ENCODE results near the gene PPP1R14C.
A peak's percentile ranks its signal among the peaks of the same experiment; 100 is the strongest.

The PPP1R14C gene, protein sequence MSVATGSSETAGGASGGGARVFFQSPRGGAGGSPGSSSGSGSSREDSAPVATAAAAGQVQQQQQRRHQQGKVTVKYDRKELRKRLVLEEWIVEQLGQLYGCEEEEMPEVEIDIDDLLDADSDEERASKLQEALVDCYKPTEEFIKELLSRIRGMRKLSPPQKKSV

DNA sequence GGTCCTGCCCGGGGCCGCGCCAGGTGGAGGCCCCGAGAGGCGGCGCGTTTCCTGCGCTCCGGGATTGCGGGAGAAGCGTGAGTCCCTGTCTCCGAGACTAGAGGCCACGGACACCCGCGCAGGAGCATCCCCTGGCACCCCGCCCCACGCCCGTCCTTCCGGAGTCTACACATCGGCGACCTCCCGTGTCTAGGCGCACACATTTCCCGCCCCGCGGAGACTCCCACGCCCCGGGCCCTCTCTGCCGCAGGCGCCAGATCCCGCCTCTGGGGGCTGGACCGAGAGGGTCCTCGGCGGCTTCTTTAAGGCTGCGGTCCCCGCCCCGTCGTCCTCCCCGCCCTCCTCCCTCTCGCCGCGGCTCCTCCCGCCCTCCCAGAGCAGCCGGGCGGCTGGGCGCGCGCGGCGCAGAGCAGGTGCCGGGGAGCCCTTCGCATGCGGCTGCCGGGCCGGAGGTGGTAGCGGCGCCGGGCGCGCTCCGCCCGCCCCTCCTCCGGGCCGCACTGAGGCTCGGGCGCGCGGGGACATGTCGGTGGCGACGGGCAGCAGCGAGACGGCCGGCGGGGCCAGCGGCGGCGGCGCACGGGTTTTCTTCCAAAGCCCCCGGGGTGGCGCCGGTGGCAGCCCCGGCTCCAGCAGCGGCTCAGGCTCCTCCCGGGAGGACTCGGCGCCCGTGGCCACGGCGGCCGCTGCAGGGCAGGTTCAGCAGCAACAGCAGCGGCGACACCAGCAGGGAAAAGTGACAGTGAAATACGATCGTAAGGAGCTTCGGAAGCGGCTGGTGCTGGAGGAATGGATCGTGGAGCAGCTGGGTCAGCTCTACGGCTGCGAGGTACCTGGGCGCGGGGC, at the start of gene PPP1R14C:
PPP1R14C (plus strand) TSS at position 375 of the 846 bp plus-strand sequence; CDS start at position 524, 149 bp downstream.
- H3K27me3 Mint-ChIP-seq, result peaks cover 99% of the 10 kb centered on the region
- DNase-seq (peak; percentile 21 to 30), ATAC-seq (peak; percentile 80)
- peaks cover 22% of the 10 kb centered on the region for H3K4me1 Mint-ChIP-seq
- H3K9me3 Mint-ChIP-seq, result peaks cover 2 to 7% of the 10 kb centered on the region in 2 donors
- H3K4me3 Mint-ChIP-seq, result peak within 1 kb of the TSS; percentile 57 to 61
- no peak within 1 kb of the TSS for H3K27ac Mint-ChIP-seq

DNA sequence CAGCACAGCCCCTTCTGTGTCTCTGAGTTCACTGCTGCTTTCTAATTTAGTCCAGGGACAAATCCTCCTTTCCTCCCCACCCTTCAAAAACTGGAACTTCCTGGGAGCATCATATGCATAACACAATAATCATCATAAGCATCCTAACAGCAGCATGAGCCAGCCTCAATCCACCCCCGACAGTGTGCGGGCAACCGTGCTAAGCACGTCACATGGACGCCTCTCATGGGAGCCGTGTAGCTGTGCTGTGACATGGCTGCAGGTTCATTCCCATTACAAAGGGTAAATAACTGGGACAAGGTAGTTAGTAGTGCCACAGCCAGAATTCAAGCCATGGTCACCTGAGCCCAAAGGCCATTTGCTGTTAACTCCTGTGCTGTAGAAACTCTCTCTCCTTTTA, 49.4 kb upstream of the PPP1R14C start:
- peaks cover 34% of the 10 kb centered on the region for H3K27me3 Mint-ChIP-seq
- H3K9me3 Mint-ChIP-seq, result no peaks in the 10 kb centered on the region
- DNase-seq (no peak), ATAC-seq (no peak)
- no peaks in the 10 kb centered on the region for H3K4me1 Mint-ChIP-seq
- H3K27ac Mint-ChIP-seq, result no peak overlapping the region
- no peak overlapping the region for H3K4me3 Mint-ChIP-seq

DNA sequence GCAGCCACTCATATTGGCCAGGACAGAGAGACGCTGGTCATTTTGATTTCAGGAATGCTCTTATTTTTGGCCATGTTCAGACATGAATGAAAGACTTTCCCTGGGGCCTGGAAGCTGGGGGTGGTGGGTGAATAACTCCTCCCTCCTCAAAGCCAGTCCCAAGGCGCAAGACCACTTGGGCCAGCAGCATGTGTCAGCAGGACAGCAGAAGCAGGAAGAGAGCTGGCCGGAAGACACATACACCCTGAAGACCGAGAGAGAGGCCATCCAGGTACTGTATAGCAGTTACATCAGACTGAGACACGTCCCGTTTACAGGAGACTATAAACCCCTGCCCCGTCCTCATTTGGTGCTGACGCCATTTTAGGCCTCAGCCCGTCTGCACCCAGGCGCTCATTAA, 44.7 kb upstream of the PPP1R14C start:
- DNase-seq (no peak), ATAC-seq (no peak)
- H3K27ac Mint-ChIP-seq, result no peak overlapping the region
- H3K4me3 Mint-ChIP-seq, result no peak overlapping the region
- peaks cover 27% of the 10 kb centered on the region for H3K27me3 Mint-ChIP-seq
- no peaks in the 10 kb centered on the region for H3K9me3 Mint-ChIP-seq
- H3K4me1 Mint-ChIP-seq, result no peaks in the 10 kb centered on the region

DNA sequence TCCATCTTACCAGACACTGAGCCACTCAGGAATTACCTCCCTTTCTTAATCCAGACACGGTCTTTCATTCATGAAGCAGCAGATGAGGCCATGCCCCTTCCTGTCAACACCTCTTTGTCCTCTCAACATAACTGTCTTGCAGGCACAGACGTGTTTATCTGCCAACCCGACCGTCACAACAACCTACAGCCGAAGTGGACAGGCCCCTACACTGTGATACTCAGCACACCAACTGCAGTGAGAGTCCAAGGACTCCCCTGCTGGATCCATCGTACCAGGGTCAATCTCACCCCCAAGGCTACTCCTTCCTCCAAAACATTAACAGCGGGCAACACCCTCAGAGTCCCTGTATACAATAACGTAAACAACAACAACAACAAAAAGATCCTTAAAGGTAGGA, 43.3 kb upstream of the PPP1R14C start:
- Mint-ChIP-seq H3K9me3 (no peaks in the 10 kb centered on the region), H3K4me1 (no peaks in the 10 kb centered on the region), H3K4me3 (no peak overlapping the region), H3K27ac (no peak overlapping the region), H3K27me3 (peaks cover 16% of the 10 kb centered on the region)
- DNase-seq (no peak), ATAC-seq (no peak)

DNA sequence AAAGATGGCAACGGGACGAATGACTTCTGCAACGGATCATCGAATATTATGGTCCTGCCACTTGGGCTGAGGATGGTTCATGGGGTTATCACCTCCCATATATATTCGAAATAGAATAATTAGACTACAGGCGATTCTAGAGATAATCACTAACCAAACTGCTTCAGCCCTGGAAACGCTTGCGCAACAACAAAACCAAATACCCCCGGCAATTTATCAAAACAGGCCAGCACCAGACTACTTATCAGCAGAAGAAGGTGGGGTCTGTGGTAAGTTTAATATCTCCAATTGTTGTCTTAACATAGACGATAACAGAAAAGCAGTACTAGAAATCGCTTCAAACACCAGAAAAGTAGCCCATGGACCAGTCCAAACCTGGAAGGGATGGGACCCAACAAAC, 42.9 kb upstream of the PPP1R14C start:
- Mint-ChIP-seq H3K4me1 (no peaks in the 10 kb centered on the region), H3K4me3 (no peak overlapping the region), H3K27me3 (peaks cover 12% of the 10 kb centered on the region), H3K27ac (no peak overlapping the region), H3K9me3 (no peaks in the 10 kb centered on the region)
- DNase-seq (no peak), ATAC-seq (no peak)

DNA sequence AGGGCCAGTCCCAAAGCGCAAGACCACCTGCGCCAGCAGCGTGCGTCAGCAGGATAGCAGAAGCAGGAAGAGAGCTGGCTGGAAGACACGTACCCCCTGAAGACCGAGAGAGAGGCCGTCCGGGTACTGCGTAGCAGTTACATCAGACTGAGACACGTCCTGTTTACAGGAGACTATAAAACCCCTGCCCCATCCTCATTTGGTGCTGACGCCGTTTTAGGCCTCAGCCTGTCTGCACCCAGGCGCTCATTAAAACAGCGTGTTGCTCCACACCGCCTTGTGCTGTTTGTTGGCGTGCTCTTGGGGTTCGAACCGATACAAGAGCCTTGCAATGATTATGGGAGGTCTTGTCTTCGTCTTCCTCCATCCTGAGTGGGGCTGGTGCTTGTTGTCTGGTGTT, 42.1 kb upstream of the PPP1R14C start:
- ATAC-seq (no peak), DNase-seq (no peak)
- Mint-ChIP-seq H3K4me1 (no peaks in the 10 kb centered on the region), H3K27ac (no peak overlapping the region), H3K27me3 (peaks cover 4% of the 10 kb centered on the region), H3K9me3 (no peaks in the 10 kb centered on the region), H3K4me3 (no peak overlapping the region)

DNA sequence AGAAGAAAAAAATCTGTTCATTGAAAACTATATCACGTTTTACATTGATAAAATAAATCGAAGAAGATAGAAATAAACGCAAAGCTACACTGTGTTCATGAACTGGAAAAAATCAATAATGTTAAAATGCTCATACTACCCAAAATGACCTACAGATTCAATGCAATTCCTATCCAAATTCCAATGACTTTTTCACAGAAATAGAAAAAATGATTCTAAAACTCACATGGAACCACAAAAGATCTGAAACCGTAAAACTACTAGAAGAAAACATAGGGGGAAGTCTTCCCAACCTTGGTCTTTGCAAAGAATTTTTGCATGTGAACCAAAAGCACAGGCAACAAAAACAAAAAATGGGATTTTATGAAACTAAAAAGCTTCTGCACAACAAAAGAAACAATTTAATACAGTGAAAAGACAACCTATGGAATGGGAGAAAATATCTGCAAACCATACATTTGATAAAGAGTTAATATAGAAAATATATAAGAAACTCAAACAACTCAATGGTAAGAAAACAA, 40.0 kb upstream of the PPP1R14C start:
- ATAC-seq, result no peak
- Mint-ChIP-seq H3K27ac (no peak overlapping the region), H3K4me1 (no peaks in the 10 kb centered on the region), H3K4me3 (no peak overlapping the region), H3K9me3 (no peaks in the 10 kb centered on the region), H3K27me3 (no peaks in the 10 kb centered on the region)
- DNase-seq, result no peak

DNA sequence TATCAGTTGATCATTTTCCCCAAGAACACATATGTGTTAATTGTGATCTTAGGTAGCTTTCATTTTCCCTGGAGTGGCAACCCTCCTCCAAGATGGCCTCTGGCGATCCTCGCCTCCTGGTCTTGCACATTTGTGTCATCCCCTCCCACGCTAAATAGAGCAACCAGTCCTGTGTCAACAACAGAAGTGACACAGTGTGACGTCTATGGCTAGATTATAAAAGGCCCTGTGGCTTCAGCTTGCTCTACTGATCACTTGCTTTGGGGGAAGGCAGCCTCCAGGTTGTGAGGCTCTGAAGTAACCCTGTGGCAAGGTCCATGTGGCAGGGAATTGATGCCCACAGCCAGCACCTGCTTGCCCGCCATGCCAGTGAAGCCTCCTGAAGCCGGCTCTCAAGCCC, 30.6 kb upstream of the PPP1R14C start:
- no peak for DNase-seq
- no peak for ATAC-seq
- Mint-ChIP-seq H3K9me3 (no peaks in the 10 kb centered on the region), H3K4me3 (no peak overlapping the region), H3K4me1 (no peaks in the 10 kb centered on the region), H3K27ac (no peak overlapping the region), H3K27me3 (no peaks in the 10 kb centered on the region)

DNA sequence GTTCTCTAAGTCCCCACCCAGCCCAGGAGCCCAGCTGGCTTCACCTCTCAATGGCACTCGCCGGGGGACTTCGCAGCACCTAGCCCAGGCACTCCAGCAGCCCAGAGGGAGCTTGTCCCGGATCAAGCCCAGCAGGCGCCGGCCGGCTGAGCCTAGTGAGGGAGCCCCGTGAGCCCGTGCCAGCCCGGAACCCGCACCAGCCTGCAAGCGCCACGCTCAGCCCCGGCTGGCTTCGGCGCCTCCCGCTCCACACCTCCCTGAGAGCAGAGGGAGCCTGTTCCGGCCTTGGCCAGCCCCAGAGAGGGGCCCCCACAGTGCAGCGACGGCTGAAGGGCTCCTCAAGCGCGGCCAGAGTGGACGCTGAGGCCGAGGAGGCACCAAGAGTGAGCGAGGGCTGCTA, 27.1 kb upstream of the PPP1R14C start:
- Mint-ChIP-seq H3K27me3 (no peaks in the 10 kb centered on the region), H3K4me3 (no peak overlapping the region), H3K4me1 (peaks cover 7% of the 10 kb centered on the region), H3K27ac (no peak overlapping the region), H3K9me3 (no peaks in the 10 kb centered on the region)
- DNase-seq (no peak), ATAC-seq (no peak)

DNA sequence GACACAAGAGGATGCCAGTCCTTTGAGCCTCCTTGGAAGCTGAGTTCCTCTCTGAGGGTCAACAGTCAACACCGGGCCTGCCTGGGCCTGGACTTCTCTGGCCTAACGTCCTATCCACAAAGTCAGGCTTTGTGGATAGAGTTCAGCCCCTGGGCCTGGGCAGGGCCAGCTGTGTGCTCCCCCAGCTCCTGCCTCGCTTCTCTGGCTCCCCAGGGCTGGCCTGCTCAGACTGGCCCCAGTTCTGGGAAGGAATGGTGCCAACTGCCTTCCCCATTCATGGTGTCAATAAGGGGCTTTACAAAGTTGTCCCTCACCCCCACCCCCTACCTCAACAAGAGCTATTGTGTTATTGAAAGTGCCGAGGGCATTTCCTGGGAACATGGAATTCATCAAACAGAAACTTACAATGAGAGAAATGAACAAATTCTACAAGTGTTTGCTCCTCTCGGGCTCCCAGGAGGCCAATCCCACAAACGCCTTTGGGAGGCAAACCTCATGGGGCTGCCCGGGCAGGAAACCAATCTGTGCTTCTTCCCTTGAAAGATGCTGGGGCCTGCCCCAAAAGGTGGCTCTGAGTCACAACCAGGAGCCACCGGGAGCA, 26.5 kb upstream of the PPP1R14C start:
- Mint-ChIP-seq H3K4me1 (peaks cover 7% of the 10 kb centered on the region), H3K9me3 (no peaks in the 10 kb centered on the region), H3K27ac (no peak overlapping the region), H3K27me3 (no peaks in the 10 kb centered on the region), H3K4me3 (no peak overlapping the region)
- ATAC-seq (no peak), DNase-seq (no peak)

DNA sequence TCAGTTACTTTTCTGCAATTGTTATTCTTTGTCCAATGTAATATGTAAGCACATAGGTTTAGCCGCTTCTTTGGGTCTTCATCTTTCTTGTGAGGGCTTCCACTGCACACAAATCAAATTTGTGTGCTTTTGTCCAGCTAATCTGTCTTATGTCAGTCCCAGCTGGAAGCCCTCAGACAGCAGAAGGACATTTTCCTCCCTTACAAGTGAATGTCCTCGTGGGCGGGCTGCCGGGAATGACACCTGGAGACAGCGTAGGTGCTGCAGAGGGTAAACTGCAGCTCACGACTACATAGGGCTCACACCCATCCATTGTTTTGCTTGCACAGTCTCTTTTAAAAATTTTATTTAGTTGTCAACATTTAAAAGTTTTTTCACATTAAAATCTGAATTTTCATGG, 24.6 kb upstream of the PPP1R14C start:
- no peak overlapping the region for H3K4me3 Mint-ChIP-seq

DNA sequence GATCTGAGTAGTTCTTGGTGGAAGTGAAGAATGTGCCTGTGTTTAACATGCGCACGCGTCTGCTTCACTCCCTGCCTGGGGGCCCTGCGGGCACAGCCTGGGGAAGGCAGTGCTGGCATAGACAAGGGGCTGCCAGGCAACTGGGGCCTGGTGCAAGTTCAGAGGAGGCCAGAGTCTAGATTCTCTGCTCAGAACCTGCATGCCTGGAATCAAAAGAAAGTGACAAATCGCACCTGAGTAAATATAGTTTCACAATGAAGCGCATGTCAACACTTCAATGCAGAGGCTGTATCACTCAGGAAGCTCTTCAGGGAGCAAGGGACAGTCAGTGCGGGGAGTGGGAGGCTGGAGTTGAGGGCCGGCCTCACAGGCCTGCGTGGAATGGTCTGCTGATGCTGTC, 24.2 kb upstream of the PPP1R14C start:
- Mint-ChIP-seq H3K9me3 (no peaks in the 10 kb centered on the region), H3K27ac (no peak overlapping the region), H3K4me1 (peaks cover 7% of the 10 kb centered on the region), H3K27me3 (peaks cover 22% of the 10 kb centered on the region), H3K4me3 (no peak overlapping the region)
- DNase-seq, result no peak
- no peak for ATAC-seq

More for the DNA sequence above, 24.6 kb upstream of the PPP1R14C start:
- H3K9me3 Mint-ChIP-seq, result no peaks in the 10 kb centered on the region
- peaks cover 18% of the 10 kb centered on the region for H3K27me3 Mint-ChIP-seq
- no peak for ATAC-seq
- H3K4me1 Mint-ChIP-seq, result peaks cover 7% of the 10 kb centered on the region
- DNase-seq, result no peak
- no peak overlapping the region for H3K27ac Mint-ChIP-seq

DNA sequence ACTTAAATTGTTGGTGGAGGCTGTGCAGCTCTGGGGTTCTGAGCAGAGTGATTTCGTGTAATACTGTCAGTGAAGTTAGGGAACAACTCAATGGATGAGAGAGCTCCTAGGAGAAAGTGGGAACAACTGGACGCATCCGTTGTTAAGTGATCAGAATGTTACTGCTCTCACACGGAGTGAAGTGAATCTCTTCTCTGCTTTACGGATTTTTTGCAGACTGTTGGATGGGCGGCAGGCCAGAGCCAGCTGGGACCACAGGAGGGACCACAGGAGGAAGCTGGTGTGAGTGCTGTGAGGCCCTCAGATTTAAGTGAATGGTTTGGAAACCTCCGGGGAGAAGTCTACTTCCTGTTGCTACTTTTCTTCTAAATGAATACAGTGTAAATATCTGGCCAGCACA, 23.7 kb upstream of the PPP1R14C start:
- Mint-ChIP-seq H3K27me3 (peaks cover 28% of the 10 kb centered on the region), H3K4me3 (no peak overlapping the region), H3K4me1 (peaks cover 7% of the 10 kb centered on the region), H3K27ac (no peak overlapping the region), H3K9me3 (no peaks in the 10 kb centered on the region)
- ATAC-seq, result no peak
- DNase-seq, result no peak

DNA sequence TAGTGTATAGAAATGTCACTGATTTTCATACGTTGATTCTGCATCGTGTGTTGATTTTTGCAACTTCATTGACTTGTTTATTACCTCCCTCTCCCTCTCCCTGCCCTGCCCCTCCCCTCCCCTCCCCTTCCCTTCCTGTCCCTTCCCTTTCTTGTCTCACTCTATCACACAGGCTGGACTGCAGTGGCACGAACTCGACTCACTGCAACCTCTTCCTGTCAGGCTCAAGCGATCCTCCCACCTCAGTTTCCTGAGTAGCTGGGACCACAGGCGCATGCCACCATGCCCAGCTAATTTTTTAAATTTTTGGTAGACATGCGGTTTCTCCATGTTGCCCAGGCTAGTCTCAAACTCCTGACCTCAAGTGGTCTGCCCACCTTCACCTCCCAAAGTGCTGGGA, 19.2 kb upstream of the PPP1R14C start:
- no peak for ATAC-seq
- H3K4me1 Mint-ChIP-seq, result peaks cover 7% of the 10 kb centered on the region
- peak overlapping the region in 1 of 2 donors; percentile 9 for H3K27ac Mint-ChIP-seq
- H3K27me3 Mint-ChIP-seq, result peaks cover 38% of the 10 kb centered on the region
- H3K4me3 Mint-ChIP-seq, result no peak overlapping the region
- H3K9me3 Mint-ChIP-seq, result no peaks in the 10 kb centered on the region
- DNase-seq, result no peak

DNA sequence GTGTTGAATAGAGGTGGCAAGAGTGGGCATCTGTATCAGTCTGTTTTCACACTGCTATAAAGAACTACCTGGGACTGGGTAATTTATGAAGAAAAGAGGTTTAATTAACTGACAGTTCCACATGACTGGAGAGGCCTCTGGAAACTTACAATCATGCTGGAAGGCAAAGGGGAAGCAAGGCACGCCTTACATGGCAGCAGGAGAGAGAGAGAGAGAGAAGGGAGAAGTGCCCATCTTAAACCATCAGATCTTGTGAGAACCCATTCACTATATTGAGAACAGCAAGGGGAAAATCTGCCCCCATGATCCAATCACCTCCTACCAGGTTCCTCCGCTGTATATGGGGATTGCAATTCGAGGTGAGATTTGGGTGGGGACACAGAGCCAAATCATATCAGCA, 18.6 kb upstream of the PPP1R14C start:
- DNase-seq, result no peak
- H3K27me3 Mint-ChIP-seq, result peaks cover 38% of the 10 kb centered on the region
- peaks cover 2% of the 10 kb centered on the region for H3K4me1 Mint-ChIP-seq
- no peak overlapping the region for H3K27ac Mint-ChIP-seq
- no peaks in the 10 kb centered on the region for H3K9me3 Mint-ChIP-seq
- no peak for ATAC-seq
- H3K4me3 Mint-ChIP-seq, result no peak overlapping the region

DNA sequence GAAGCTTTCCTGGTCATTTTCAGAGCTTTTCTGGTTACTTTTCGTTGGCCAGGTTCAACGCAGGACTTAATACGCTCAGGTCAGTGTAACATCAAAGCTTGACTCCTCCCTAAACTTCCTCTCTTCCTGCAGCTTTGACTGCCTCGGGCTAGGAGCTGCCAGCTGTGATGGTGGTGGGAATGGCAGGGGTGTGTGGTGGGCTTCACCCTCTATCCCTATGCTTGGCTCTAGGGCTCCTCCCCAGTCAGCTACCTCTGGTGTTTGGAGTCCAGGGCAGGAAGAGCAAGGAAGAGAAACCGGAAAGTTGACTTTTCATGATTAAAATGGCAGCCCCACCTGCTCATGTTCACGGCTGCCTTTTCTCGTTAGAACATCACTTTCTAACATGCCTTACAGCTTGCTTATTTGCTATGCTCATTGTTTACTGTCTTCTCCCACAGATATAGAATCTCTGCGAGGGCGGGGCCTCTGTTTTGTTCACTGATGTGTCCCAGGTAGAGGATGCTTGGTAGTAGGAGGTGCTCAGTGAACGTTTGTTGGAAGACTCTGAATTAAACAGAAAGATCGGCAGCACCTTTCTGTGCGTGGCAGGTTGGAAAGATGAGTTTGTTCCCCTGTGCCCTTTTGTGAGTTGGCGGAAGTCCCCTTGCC, 16.1 kb upstream of the PPP1R14C start:
- Mint-ChIP-seq H3K4me1 (no peaks in the 10 kb centered on the region), H3K4me3 (no peak overlapping the region), H3K27ac (no peak overlapping the region), H3K9me3 (no peaks in the 10 kb centered on the region), H3K27me3 (peaks cover 34% of the 10 kb centered on the region)
- DNase-seq, result no peak
- ATAC-seq, result no peak

Data from stimulated activated naive CD8-positive, alpha-beta T cell treated with anti-CD3 and anti-CD28 coated beads, Interleukin-15, amount 100 ng/mL, for 72 hours (primary cell).